Skeletal muscle satellite cell (primary cell): ENCODE measurements around the gene ZBTB22.

ENCODE experiments used
- H3K27me3 ChIP-seq: 2 replicates; pipeline ENCODE4 v1.7.0; 2013; ENCODE audit warnings: low read length; ENCODE audit not compliant: control insufficient read depth, insufficient read depth
- H3K36me3 ChIP-seq: 2 replicates; pipeline ENCODE4 v1.7.0; 2013; ENCODE audit warnings: mild to moderate bottlenecking, control low read depth, low read length; ENCODE audit not compliant: insufficient read depth
- H3K4me1 ChIP-seq: 2 replicates; pipeline ENCODE4 v1.7.0; 2013; ENCODE audit warnings: low read length; ENCODE audit not compliant: control insufficient read depth, insufficient read depth
- H3K4me2 ChIP-seq: 2 replicates; pipeline ENCODE4 v1.7.0; 2013; ENCODE audit warnings: mild to moderate bottlenecking, low read length
- H3K4me3 ChIP-seq: 2 replicates; pipeline ENCODE4 v1.7.0; 2013; ENCODE audit warnings: low read length
- H3K9ac ChIP-seq: 2 replicates; pipeline ENCODE4 v1.7.0; 2013; ENCODE audit warnings: mild to moderate bottlenecking, low read depth, low read length, moderate library complexity
- H3K9me3 ChIP-seq: replicated peaks from 2 replicates; pipeline ENCODE4 v1.7.0; 2013; ENCODE audit warnings: mild to moderate bottlenecking, control low read depth, low read length

Gene ZBTB22

GRCh38 chr6:33313105-33313708 is 4.3 kb downstream of the ZBTB22 start:
- Histone ChIP-seq H3K36me3 (peaks cover 3% of the 10 kb centered on the region), H3K9ac (peak overlapping the region; percentile 96), H3K9me3 (no peaks in the 10 kb centered on the region), H3K4me2 (peak overlapping the region; percentile 98), H3K4me1 (peaks cover 27% of the 10 kb centered on the region), H3K4me3 (peak overlapping the region; percentile 100), H3K27me3 (no peaks in the 10 kb centered on the region)

GRCh38 chr6:33312361-33313104 is 5.0 kb downstream of the ZBTB22 start:
- Histone ChIP-seq H3K27me3 (no peaks in the 10 kb centered on the region), H3K9ac (peak overlapping the region; percentile 96), H3K4me2 (peak overlapping the region; percentile 98), H3K4me3 (peak overlapping the region; percentile 100), H3K36me3 (peaks cover 3% of the 10 kb centered on the region), H3K4me1 (peaks cover 24% of the 10 kb centered on the region), H3K9me3 (no peaks in the 10 kb centered on the region)

- H3K4me3 ChIP-seq, result no peak overlapping the region
- H3K27me3 ChIP-seq, result no peaks in the 10 kb centered on the region
- no peaks in the 10 kb centered on the region for H3K9me3 ChIP-seq
- H3K4me2 ChIP-seq, result no peak overlapping the region
- no peak overlapping the region for H3K9ac ChIP-seq
- H3K36me3 ChIP-seq, result peaks cover 12% of the 10 kb centered on the region
- H3K4me1 ChIP-seq, result no peaks in the 10 kb centered on the region
These were observed 11.2 kb downstream of the ZBTB22 start for GRCh38 chr6:33306356-33306755.

GRCh38 chr6:33305052-33305451 is 12.5 kb downstream of the ZBTB22 start:
- H3K4me3 ChIP-seq, result no peak overlapping the region
- no peaks in the 10 kb centered on the region for H3K4me1 ChIP-seq
- H3K9ac ChIP-seq, result no peak overlapping the region
- no peaks in the 10 kb centered on the region for H3K9me3 ChIP-seq
- peaks cover 12% of the 10 kb centered on the region for H3K36me3 ChIP-seq
- no peaks in the 10 kb centered on the region for H3K27me3 ChIP-seq
- no peak overlapping the region for H3K4me2 ChIP-seq

GRCh38 chr6:33304216-33304615 is 13.3 kb downstream of the ZBTB22 start:
- Histone ChIP-seq H3K27me3 (no peaks in the 10 kb centered on the region), H3K9ac (no peak overlapping the region), H3K4me1 (no peaks in the 10 kb centered on the region), H3K4me2 (no peak overlapping the region), H3K4me3 (no peak overlapping the region), H3K36me3 (peaks cover 12% of the 10 kb centered on the region), H3K9me3 (no peaks in the 10 kb centered on the region)

GRCh38 chr6:33301877-33302276 is 15.7 kb downstream of the ZBTB22 start:
- H3K4me2 ChIP-seq, result no peak overlapping the region

GRCh38 chr6:33299237-33299944 is 18.2 kb downstream of the ZBTB22 start:
- H3K36me3 ChIP-seq, result peaks cover 9% of the 10 kb centered on the region
- no peaks in the 10 kb centered on the region for H3K27me3 ChIP-seq
- no peaks in the 10 kb centered on the region for H3K9me3 ChIP-seq
- peaks cover 6% of the 10 kb centered on the region for H3K4me1 ChIP-seq
- peak overlapping the region; percentile 96 for H3K9ac ChIP-seq
- peak overlapping the region; percentile 87 for H3K4me3 ChIP-seq
- H3K4me2 ChIP-seq, result peak overlapping the region; percentile 89

More at GRCh38 chr6:33301877-33302276, 15.7 kb downstream of the ZBTB22 start:
- Histone ChIP-seq H3K9me3 (no peaks in the 10 kb centered on the region), H3K9ac (no peak overlapping the region), H3K4me3 (no peak overlapping the region), H3K36me3 (peaks cover 9% of the 10 kb centered on the region), H3K27me3 (no peaks in the 10 kb centered on the region), H3K4me1 (peaks cover 6% of the 10 kb centered on the region)

- H3K9ac ChIP-seq, result peak within 1 kb of the TSS; percentile 96
- peaks cover 5% of the 10 kb centered on the region for H3K36me3 ChIP-seq
- H3K4me2 ChIP-seq, result peak within 1 kb of the TSS; percentile 89
- no peaks in the 10 kb centered on the region for H3K9me3 ChIP-seq
- peak within 1 kb of the TSS; percentile 87 for H3K4me3 ChIP-seq
- H3K27me3 ChIP-seq, result no peaks in the 10 kb centered on the region
- peaks cover 6% of the 10 kb centered on the region for H3K4me1 ChIP-seq
These were observed 18.7 kb downstream of the ZBTB22 start, which contains the start of gene RGL2 for GRCh38 chr6:33298773-33299236. Gene RGL2 (minus strand): TSS chr6:33298942. CDS start chr6:33298610, 332 bp downstream.

GRCh38 chr6:33297956-33298772 is 19.4 kb downstream of the ZBTB22 start:
- H3K4me1 ChIP-seq, result peaks cover 6% of the 10 kb centered on the region
- H3K4me2 ChIP-seq, result peak overlapping the region; percentile 89
- peak overlapping the region; percentile 96 for H3K9ac ChIP-seq
- no peaks in the 10 kb centered on the region for H3K9me3 ChIP-seq
- no peaks in the 10 kb centered on the region for H3K27me3 ChIP-seq
- H3K4me3 ChIP-seq, result peak overlapping the region; percentile 87
- peaks cover 3% of the 10 kb centered on the region for H3K36me3 ChIP-seq

- Histone ChIP-seq H3K4me2 (peak overlapping the region; percentile 89), H3K4me3 (peak overlapping the region; percentile 87), H3K9ac (peak overlapping the region; percentile 77), H3K4me1 (peaks cover 6% of the 10 kb centered on the region), H3K36me3 (peaks cover 4% of the 10 kb centered on the region), H3K9me3 (no peaks in the 10 kb centered on the region), H3K27me3 (no peaks in the 10 kb centered on the region)
These were observed 20.1 kb downstream of the ZBTB22 start for GRCh38 chr6:33297406-33297955.
